Stimulated activated CD8-positive, alpha-beta memory T cell treated with anti-CD3 and anti-CD28 coated beads, Interleukin-4, amount 100 ng/mL, for 4 hours (primary cell): ENCODE measurements around the gene GPBP1L1.

Experiments used
- DNase-seq, 2 donors: peaks; one replicate each; pipeline ENCODE4 v3.0.0-alpha.2; 2020; ENCODE audit warnings: low read depth in 2 of 2, low spot score in 1 of 2

Gene GPBP1L1

GRCh38 chr1:45594412-45594811 is 91.9 kb downstream of the GPBP1L1 start:
- DNase-seq = no peak

GRCh38 chr1:45589861-45590260 is 96.5 kb downstream of the GPBP1L1 start:
- DNase-seq = no peak

GRCh38 chr1:45586769-45587168 is 99.6 kb downstream of the GPBP1L1 start:
- DNase-seq = no peak

GRCh38 chr1:45585496-45586075 is 100.7 kb downstream of the GPBP1L1 start:
- no peak for DNase-seq

GRCh38 chr1:45585110-45585426 is 101.3 kb downstream of the GPBP1L1 start:
- DNase-seq = no peak

- DNase-seq = peak; percentile 56 to 70
These were observed 101.8 kb downstream of the GPBP1L1 start for GRCh38 chr1:45584351-45585109.

- peak; percentile 81 to 93 for DNase-seq
These were observed 102.5 kb downstream of the GPBP1L1 start, which contains the start of gene NASP for GRCh38 chr1:45583666-45584350. Gene NASP (plus strand): TSS chr1:45584041. CDS start chr1:45584147, 106 bp downstream.

GRCh38 chr1:45583264-45583665 is 103.1 kb downstream of the GPBP1L1 start:
- peak; percentile 85 to 88 for DNase-seq
